ENCODE measurements around the gene RBFA.
"Not testable (repeated sequence)": the region's sequence is repeated elsewhere in the genome, so short reads cannot be mapped to it uniquely, and the experiment has no call there.

Gene RBFA

GRCh38 chr18:80010551-80010906 lies 23.7 kb upstream of the RBFA start:
- Mint-ChIP-seq H3K4me1 (ENCODE audit: low read depth) (no peaks in the 10 kb centered on the region), H3K4me3 (no peak overlapping the region), H3K36me3 (peaks cover 23% of the 10 kb centered on the region), H3K9me3 (ENCODE audit: low read depth) (peaks cover 13% of the 10 kb centered on the region), H3K27me3 (no peaks in the 10 kb centered on the region), H3K27ac (no peak overlapping the region)

GRCh38 chr18:80011496-80012137 lies 22.6 kb upstream of the RBFA start:
- H3K27ac Mint-ChIP-seq; H3K27me3 Mint-ChIP-seq; H3K4me1 Mint-ChIP-seq (ENCODE audit: low read depth); H3K4me3 Mint-ChIP-seq: not testable (repeated sequence)
- Mint-ChIP-seq H3K36me3 (peaks cover 23% of the 10 kb centered on the region), H3K9me3 (ENCODE audit: low read depth) (peaks cover 13% of the 10 kb centered on the region)

- H3K27me3 Mint-ChIP-seq: no peaks in the 10 kb centered on the region
Observed at GRCh38 chr18:80012714-80013113, 21.5 kb upstream of the RBFA start.

GRCh38 chr18:80022613-80023012 lies 11.6 kb upstream of the RBFA start:
- Mint-ChIP-seq H3K36me3 (peaks cover 40% of the 10 kb centered on the region), H3K27ac (no peak overlapping the region), H3K4me3 (no peak overlapping the region), H3K9me3 (ENCODE audit: low read depth) (peaks cover 27% of the 10 kb centered on the region), H3K4me1 (ENCODE audit: low read depth) (no peaks in the 10 kb centered on the region), H3K27me3 (no peaks in the 10 kb centered on the region)

More at GRCh38 chr18:80012714-80013113, 21.5 kb upstream of the RBFA start:
- Mint-ChIP-seq H3K27ac (no peak overlapping the region), H3K9me3 (ENCODE audit: low read depth) (peaks cover 13% of the 10 kb centered on the region), H3K4me3 (no peak overlapping the region), H3K36me3 (peaks cover 23% of the 10 kb centered on the region), H3K4me1 (ENCODE audit: low read depth) (no peaks in the 10 kb centered on the region)

- H3K4me1 Mint-ChIP-seq (ENCODE audit: low read depth): no peaks in the 10 kb centered on the region
- peaks cover 37% of the 10 kb centered on the region for H3K36me3 Mint-ChIP-seq
- H3K4me3 Mint-ChIP-seq: no peak overlapping the region
- H3K27ac Mint-ChIP-seq: no peak overlapping the region
- peaks cover 23% of the 10 kb centered on the region for H3K9me3 Mint-ChIP-seq (ENCODE audit: low read depth)
- no peaks in the 10 kb centered on the region for H3K27me3 Mint-ChIP-seq
Observed at GRCh38 chr18:80023173-80023572, 11.1 kb upstream of the RBFA start.

- no peaks in the 10 kb centered on the region for H3K27me3 Mint-ChIP-seq
- H3K36me3 Mint-ChIP-seq: peaks cover 37% of the 10 kb centered on the region
- H3K4me1 Mint-ChIP-seq (ENCODE audit: low read depth): no peaks in the 10 kb centered on the region
- H3K9me3 Mint-ChIP-seq (ENCODE audit: low read depth): peaks cover 24% of the 10 kb centered on the region
- no peak overlapping the region for H3K27ac Mint-ChIP-seq
- no peak overlapping the region for H3K4me3 Mint-ChIP-seq
Observed at GRCh38 chr18:80026363-80026762, 7.9 kb upstream of the RBFA start.

- not testable (repeated sequence) for H3K4me3 Mint-ChIP-seq; H3K27me3 Mint-ChIP-seq; H3K4me1 Mint-ChIP-seq (ENCODE audit: low read depth); H3K27ac Mint-ChIP-seq
- peaks cover 24% of the 10 kb centered on the region for H3K9me3 Mint-ChIP-seq (ENCODE audit: low read depth)
- H3K36me3 Mint-ChIP-seq: peaks cover 33% of the 10 kb centered on the region
Observed at GRCh38 chr18:80027719-80028118, 6.5 kb upstream of the RBFA start.

- Mint-ChIP-seq H3K27me3 (no peaks in the 10 kb centered on the region), H3K36me3 (peaks cover 26% of the 10 kb centered on the region), H3K27ac (no peak overlapping the region), H3K9me3 (ENCODE audit: low read depth) (peaks cover 19% of the 10 kb centered on the region), H3K4me1 (ENCODE audit: low read depth) (peaks cover 9% of the 10 kb centered on the region), H3K4me3 (no peak overlapping the region)
Observed at GRCh38 chr18:80029690-80030089, 4.5 kb upstream of the RBFA start.

GRCh38 chr18:80033181-80034067 lies 810 bp upstream of the RBFA start:
- H3K9me3 Mint-ChIP-seq (ENCODE audit: low read depth): peaks cover 7% of the 10 kb centered on the region
- H3K4me1 Mint-ChIP-seq (ENCODE audit: low read depth): peaks cover 29% of the 10 kb centered on the region
- H3K27me3 Mint-ChIP-seq: no peaks in the 10 kb centered on the region
- H3K27ac Mint-ChIP-seq: peak overlapping the region; percentile 93
- H3K36me3 Mint-ChIP-seq: peaks cover 9% of the 10 kb centered on the region
- H3K4me3 Mint-ChIP-seq: peak overlapping the region; percentile 95

GRCh38 chr18:80034852-80035406 lies 695 bp downstream of the RBFA start:
- Mint-ChIP-seq H3K4me3 (peak overlapping the region; percentile 95), H3K27ac (peak overlapping the region; percentile 93), H3K36me3 (peaks cover 14% of the 10 kb centered on the region), H3K9me3 (ENCODE audit: low read depth) (no peaks in the 10 kb centered on the region), H3K27me3 (no peaks in the 10 kb centered on the region), H3K4me1 (ENCODE audit: low read depth) (peaks cover 29% of the 10 kb centered on the region)

GRCh38 chr18:80035997-80036396 lies 1.8 kb downstream of the RBFA start:
- no peaks in the 10 kb centered on the region for H3K9me3 Mint-ChIP-seq (ENCODE audit: low read depth)
- H3K27ac Mint-ChIP-seq: no peak overlapping the region
- peaks cover 14% of the 10 kb centered on the region for H3K36me3 Mint-ChIP-seq
- H3K4me1 Mint-ChIP-seq (ENCODE audit: low read depth): peaks cover 29% of the 10 kb centered on the region
- H3K27me3 Mint-ChIP-seq: no peaks in the 10 kb centered on the region
- H3K4me3 Mint-ChIP-seq: peak overlapping the region; percentile 95

GRCh38 chr18:80037300-80037699 lies 3.1 kb downstream of the RBFA start:
- H3K27me3 Mint-ChIP-seq: no peaks in the 10 kb centered on the region
- no peak overlapping the region for H3K27ac Mint-ChIP-seq
- H3K9me3 Mint-ChIP-seq (ENCODE audit: low read depth): no peaks in the 10 kb centered on the region
- H3K36me3 Mint-ChIP-seq: peaks cover 18% of the 10 kb centered on the region
- no peak overlapping the region for H3K4me3 Mint-ChIP-seq
- peaks cover 29% of the 10 kb centered on the region for H3K4me1 Mint-ChIP-seq (ENCODE audit: low read depth)

GRCh38 chr18:80037869-80038630 lies 3.8 kb downstream of the RBFA start:
- Mint-ChIP-seq H3K9me3 (ENCODE audit: low read depth) (no peaks in the 10 kb centered on the region), H3K4me3 (no peak overlapping the region), H3K27me3 (no peaks in the 10 kb centered on the region), H3K27ac (no peak overlapping the region), H3K4me1 (ENCODE audit: low read depth) (peaks cover 26% of the 10 kb centered on the region), H3K36me3 (peaks cover 18% of the 10 kb centered on the region)

GRCh38 chr18:80040515-80040914 lies 6.3 kb downstream of the RBFA start:
- H3K4me3 Mint-ChIP-seq: no peak overlapping the region
- H3K27ac Mint-ChIP-seq: no peak overlapping the region
- H3K36me3 Mint-ChIP-seq: peaks cover 21% of the 10 kb centered on the region
- no peaks in the 10 kb centered on the region for H3K27me3 Mint-ChIP-seq
- no peaks in the 10 kb centered on the region for H3K9me3 Mint-ChIP-seq (ENCODE audit: low read depth)
- H3K4me1 Mint-ChIP-seq (ENCODE audit: low read depth): peaks cover 13% of the 10 kb centered on the region

GRCh38 chr18:80041424-80041823 lies 7.2 kb downstream of the RBFA start:
- H3K36me3 Mint-ChIP-seq: peaks cover 21% of the 10 kb centered on the region
- no peaks in the 10 kb centered on the region for H3K9me3 Mint-ChIP-seq (ENCODE audit: low read depth)
- peaks cover 4% of the 10 kb centered on the region for H3K4me1 Mint-ChIP-seq (ENCODE audit: low read depth)
- no peak overlapping the region for H3K4me3 Mint-ChIP-seq
- no peaks in the 10 kb centered on the region for H3K27me3 Mint-ChIP-seq
- no peak overlapping the region for H3K27ac Mint-ChIP-seq
